GM12892 (cell line): Measurements from ENCODE around the gene OPCML.

ENCODE experiments used
- DNase-seq: peaks from one replicate; pipeline ENCODE4 v3.0.0; 2011; ENCODE audit not compliant: insufficient read length
- FAIRE-seq: peaks from 2 replicates; lab custom pipeline; 2011; peaks lifted over from hg19 to GRCh38; lab: Jason Lieb, UNC
- POLR2A ChIP-seq: IDR thresholded peaks from 2 replicates; pipeline ENCODE4 v1.6.1; 2011; ENCODE audit warnings: low read depth, low read length, control low read depth
- POLR2AphosphoS5 ChIP-seq: IDR thresholded peaks from 2 replicates; pipeline ENCODE4 v1.6.1; 2011; ENCODE audit warnings: low read depth, low read length, control low read depth
- TAF1 ChIP-seq: IDR thresholded peaks from 2 replicates; pipeline ENCODE4 v1.6.1; 2011; ENCODE audit warnings: low read depth, mild to moderate bottlenecking, control low read depth, low read length, borderline replicate concordance

The OPCML gene

GRCh38 chr11:133500435-133500834 lies 31.9 kb downstream of the OPCML start:
- no peak for TF ChIP-seq TAF1
- no peak for TF ChIP-seq POLR2A
- no peak for TF ChIP-seq POLR2AphosphoS5
- FAIRE-seq (no peak), DNase-seq (no peak)

GRCh38 chr11:133498969-133499368 lies 33.3 kb downstream of the OPCML start:
- TF ChIP-seq TAF1 (no peak), POLR2AphosphoS5 (no peak), POLR2A (no peak)
- DNase-seq: no peak
- FAIRE-seq: no peak

GRCh38 chr11:133497477-133498140 lies 34.7 kb downstream of the OPCML start:
- DNase-seq (no peak), FAIRE-seq (no peak)
- TF ChIP-seq TAF1 (no peak), POLR2AphosphoS5 (no peak), POLR2A (no peak)

- FAIRE-seq (no peak), DNase-seq (no peak)
- no peak for TF ChIP-seq POLR2A
- no peak for TF ChIP-seq TAF1
- TF ChIP-seq POLR2AphosphoS5: no peak
Observed at GRCh38 chr11:133492895-133493294, 39.4 kb downstream of the OPCML start.

GRCh38 chr11:133491680-133492383 lies 40.5 kb downstream of the OPCML start:
- TF ChIP-seq POLR2A (no peak), POLR2AphosphoS5 (no peak), TAF1 (no peak)
- FAIRE-seq: no peak
- no peak for DNase-seq

GRCh38 chr11:133480722-133481121 lies 51.6 kb downstream of the OPCML start:
- FAIRE-seq (no peak), DNase-seq (no peak)
- TF ChIP-seq TAF1: no peak

GRCh38 chr11:133479209-133479608 lies 53.1 kb downstream of the OPCML start:
- FAIRE-seq (no peak), DNase-seq (no peak)
- TF ChIP-seq POLR2A: no peak
- TF ChIP-seq TAF1: no peak
- TF ChIP-seq POLR2AphosphoS5: no peak

GRCh38 chr11:133477251-133477625 lies 55.1 kb downstream of the OPCML start:
- no peak for FAIRE-seq
- TF ChIP-seq POLR2AphosphoS5 (no peak), POLR2A (no peak), TAF1 (no peak)
- no peak for DNase-seq

GRCh38 chr11:133476570-133477250 lies 55.6 kb downstream of the OPCML start:
- no peak for FAIRE-seq
- DNase-seq: no peak
- TF ChIP-seq POLR2A (no peak), POLR2AphosphoS5 (no peak), TAF1 (no peak)

GRCh38 chr11:133474461-133474860 lies 57.8 kb downstream of the OPCML start:
- FAIRE-seq (no peak), DNase-seq (no peak)
- no peak for TF ChIP-seq POLR2A
- TF ChIP-seq POLR2AphosphoS5: no peak
- no peak for TF ChIP-seq TAF1

GRCh38 chr11:133467686-133468085 lies 64.6 kb downstream of the OPCML start:
- FAIRE-seq: no peak
- no peak for TF ChIP-seq TAF1
- no peak for TF ChIP-seq POLR2A
- no peak for TF ChIP-seq POLR2AphosphoS5
- no peak for DNase-seq

- DNase-seq: no peak
- TF ChIP-seq POLR2A: no peak
- no peak for FAIRE-seq
Observed at GRCh38 chr11:133443206-133443747, 89.0 kb downstream of the OPCML start.
